ENCODE measurements around the gene CHGA. TPM values are rescaled to one million over a fixed set of nuclear protein-coding genes. Genes with fewer than 3 reads are reported as not detected.

The CHGA gene
- total and polyA plus RNA-seq, 4 experiments from 2014 or later = not detected

GRCh38 chr14:92962831-92963095, 39.8 kb downstream of the CHGA start:
- H3K4me1 ChIP-seq (ENCODE audit: insufficient read depth, low read length) = no peaks in the 10 kb centered on the region
- H3K4me3 Mint-ChIP-seq = no peak overlapping the region
- peaks cover 10 to 22% of the 10 kb centered on the region in 2 donors for H3K36me3 Mint-ChIP-seq
- H3K27ac ChIP-seq (ENCODE audit: low read depth, low read length) = no peak overlapping the region
- H3K27me3 Mint-ChIP-seq = no peaks in the 10 kb centered on the region
- no peak overlapping the region for H3K27ac Mint-ChIP-seq
- POLR2A ChIA-PET (ENCODE audit: partially characterized antibody) = no interaction called here
- DNase-seq = no peak
- H3K4me1 Mint-ChIP-seq = peaks cover 0 to 5% (median 2%) of the 10 kb centered on the region in 4 donors
- no peak overlapping the region for H3K4me3 ChIP-seq (ENCODE audit: low read length in 2 of 2)
- H3K36me3 ChIP-seq (ENCODE audit: insufficient read depth, low read length) = peaks cover 6% of the 10 kb centered on the region
- intact Hi-C loops (cut with micrococcal nuclease) = no loop called here
- CTCF ChIA-PET (ENCODE audit: partially characterized antibody) = interaction anchor here (2.3 kb wide), 1 partner anchor 9 kb away, joined by 7 read pairs; no protein-coding TSS in a partner anchor
- H3K27me3 ChIP-seq (ENCODE audit: insufficient read depth, low read length) = no peaks in the 10 kb centered on the region
- H3K9me3 Mint-ChIP-seq = no peaks in the 10 kb centered on the region
- no peaks in the 10 kb centered on the region for H3K9me3 ChIP-seq (ENCODE audit: control insufficient read depth in 1 of 2, low read length in 2 of 2)

GRCh38 chr14:92963301-92964123, 40.6 kb downstream of the CHGA start:
- Mint-ChIP-seq H3K4me3 (no peak overlapping the region), H3K4me1 (peaks cover 0 to 5% (median 2%) of the 10 kb centered on the region in 4 donors), H3K27ac (peak overlapping the region in 2 of 7 donors; percentile 18 to 56), H3K9me3 (no peaks in the 10 kb centered on the region), H3K27me3 (no peaks in the 10 kb centered on the region), H3K36me3 (peaks cover 10 to 16% of the 10 kb centered on the region in 2 donors)
- H3K4me1 ChIP-seq (ENCODE audit: insufficient read depth, low read length) = no peaks in the 10 kb centered on the region
- H3K9me3 ChIP-seq (ENCODE audit: control insufficient read depth in 1 of 2, low read length in 2 of 2) = no peaks in the 10 kb centered on the region
- peaks cover under 1% of the 10 kb centered on the region for H3K36me3 ChIP-seq (ENCODE audit: insufficient read depth, low read length)
- CTCF ChIA-PET (ENCODE audit: partially characterized antibody) = interaction anchor here (2.3 kb wide), 1 partner anchor 10 kb away, joined by 7 read pairs; no protein-coding TSS in a partner anchor
- intact Hi-C loops (cut with micrococcal nuclease) = no loop called here
- DNase-seq = no peak
- no peaks in the 10 kb centered on the region for H3K27me3 ChIP-seq (ENCODE audit: insufficient read depth, low read length)
- POLR2A ChIA-PET (ENCODE audit: partially characterized antibody) = no interaction called here
- no peak overlapping the region for H3K4me3 ChIP-seq (ENCODE audit: low read length in 2 of 2)
- H3K27ac ChIP-seq (ENCODE audit: low read depth, low read length) = no peak overlapping the region

- Mint-ChIP-seq H3K4me1 (peaks cover 0 to 6% (median 2%) of the 10 kb centered on the region in 4 donors), H3K27me3 (no peaks in the 10 kb centered on the region), H3K4me3 (no peak overlapping the region), H3K27ac (peak overlapping the region in 1 of 7 donors; percentile 22), H3K36me3 (peaks cover 16% of the 10 kb centered on the region in 2 donors), H3K9me3 (no peaks in the 10 kb centered on the region)
- DNase-seq = no peak
- Histone ChIP-seq H3K9me3 (ENCODE audit: control insufficient read depth in 1 of 2, low read length in 2 of 2) (no peaks in the 10 kb centered on the region), H3K27me3 (ENCODE audit: insufficient read depth, low read length) (no peaks in the 10 kb centered on the region), H3K4me1 (ENCODE audit: insufficient read depth, low read length) (no peaks in the 10 kb centered on the region), H3K4me3 (ENCODE audit: low read length in 2 of 2) (no peak overlapping the region), H3K36me3 (ENCODE audit: insufficient read depth, low read length) (no peaks in the 10 kb centered on the region), H3K27ac (ENCODE audit: low read depth, low read length) (no peak overlapping the region)
- CTCF ChIA-PET (ENCODE audit: partially characterized antibody) = interaction anchor here (2.3 kb wide), 1 partner anchor 11 kb away, joined by 7 read pairs; no protein-coding TSS in a partner anchor
- POLR2A ChIA-PET (ENCODE audit: partially characterized antibody) = no interaction called here
- intact Hi-C loops (cut with micrococcal nuclease) = no loop called here
Measured at GRCh38 chr14:92964124-92965109, 41.5 kb downstream of the CHGA start.

GRCh38 chr14:92965281-92965680, 42.3 kb downstream of the CHGA start:
- H3K9me3 ChIP-seq (ENCODE audit: control insufficient read depth in 1 of 2, low read length in 2 of 2) = no peaks in the 10 kb centered on the region
- ChIA-PET CTCF (ENCODE audit: partially characterized antibody) (no interaction called here), POLR2A (ENCODE audit: partially characterized antibody) (no interaction called here)
- Mint-ChIP-seq H3K27ac (peak overlapping the region in 1 of 7 donors; percentile 22), H3K4me3 (no peak overlapping the region), H3K36me3 (peaks cover 15 to 16% of the 10 kb centered on the region in 2 donors), H3K27me3 (no peaks in the 10 kb centered on the region), H3K9me3 (no peaks in the 10 kb centered on the region), H3K4me1 (peaks cover 0 to 6% (median 2%) of the 10 kb centered on the region in 4 donors)
- DNase-seq = no peak
- no peaks in the 10 kb centered on the region for H3K4me1 ChIP-seq (ENCODE audit: insufficient read depth, low read length)
- no peak overlapping the region for H3K27ac ChIP-seq (ENCODE audit: low read depth, low read length)
- no peaks in the 10 kb centered on the region for H3K27me3 ChIP-seq (ENCODE audit: insufficient read depth, low read length)
- H3K4me3 ChIP-seq (ENCODE audit: low read length in 2 of 2) = no peak overlapping the region
- no peaks in the 10 kb centered on the region for H3K36me3 ChIP-seq (ENCODE audit: insufficient read depth, low read length)
- intact Hi-C loops (cut with micrococcal nuclease) = no loop called here

- H3K9me3 ChIP-seq (ENCODE audit: control insufficient read depth in 1 of 2, low read length in 2 of 2) = no peaks in the 10 kb centered on the region
- CTCF ChIA-PET (ENCODE audit: partially characterized antibody) = no interaction called here
- Mint-ChIP-seq H3K9me3 (no peaks in the 10 kb centered on the region), H3K4me3 (no peak overlapping the region), H3K4me1 (peaks cover 0 to 6% (median 2%) of the 10 kb centered on the region in 4 donors), H3K27me3 (no peaks in the 10 kb centered on the region), H3K27ac (no peak overlapping the region), H3K36me3 (peaks cover 2 to 15% of the 10 kb centered on the region in 2 donors)
- H3K4me1 ChIP-seq (ENCODE audit: insufficient read depth, low read length) = no peaks in the 10 kb centered on the region
- no peak for DNase-seq
- POLR2A ChIA-PET (ENCODE audit: partially characterized antibody) = no interaction called here
- H3K27me3 ChIP-seq (ENCODE audit: insufficient read depth, low read length) = no peaks in the 10 kb centered on the region
- H3K36me3 ChIP-seq (ENCODE audit: insufficient read depth, low read length) = no peaks in the 10 kb centered on the region
- H3K27ac ChIP-seq (ENCODE audit: low read depth, low read length) = no peak overlapping the region
- intact Hi-C loops (cut with micrococcal nuclease) = no loop called here
- no peak overlapping the region for H3K4me3 ChIP-seq (ENCODE audit: low read length in 2 of 2)
Measured at GRCh38 chr14:92967346-92967926, 44.5 kb downstream of the CHGA start.

GRCh38 chr14:92968291-92969020, 45.5 kb downstream of the CHGA start:
- peak overlapping the region in 1 of 7 donors; percentile 25 for H3K27ac Mint-ChIP-seq
- no peaks in the 10 kb centered on the region for H3K27me3 Mint-ChIP-seq
- Histone ChIP-seq H3K27ac (ENCODE audit: low read depth, low read length) (no peak overlapping the region), H3K36me3 (ENCODE audit: insufficient read depth, low read length) (no peaks in the 10 kb centered on the region), H3K27me3 (ENCODE audit: insufficient read depth, low read length) (no peaks in the 10 kb centered on the region), H3K4me1 (ENCODE audit: insufficient read depth, low read length) (no peaks in the 10 kb centered on the region), H3K4me3 (ENCODE audit: low read length in 2 of 2) (no peak overlapping the region), H3K9me3 (ENCODE audit: control insufficient read depth in 1 of 2, low read length in 2 of 2) (no peaks in the 10 kb centered on the region)
- peaks cover 0 to 10% (median 2%) of the 10 kb centered on the region in 4 donors for H3K4me1 Mint-ChIP-seq
- DNase-seq = no peak
- peaks cover 4 to 23% of the 10 kb centered on the region in 2 donors for H3K36me3 Mint-ChIP-seq
- CTCF ChIA-PET (ENCODE audit: partially characterized antibody) = interaction anchor here (0.6 kb wide), 1 partner anchor 140 kb away, joined by 3 read pairs; no protein-coding TSS in a partner anchor
- no peak overlapping the region for H3K4me3 Mint-ChIP-seq
- POLR2A ChIA-PET (ENCODE audit: partially characterized antibody) = no interaction called here
- H3K9me3 Mint-ChIP-seq = peaks cover 0 to 1% (median 0%) of the 10 kb centered on the region in 8 donors
- intact Hi-C loops (cut with micrococcal nuclease) = no loop called here
